ENCODE measurements around the gene PNPLA1.

- TF ChIP-seq CTCF (conservative IDR thresholded peaks at IDR 0.05; ENCODE audit: low read depth, low read length) (no peak), EZH2 (IDR thresholded peaks at IDR 0.05; ENCODE audit: low read length, unreplicated experiment) (no peak)
Measured at GRCh38 chr6:36327919-36328236, 58.0 kb downstream of the PNPLA1 start.
